Nephron (organoid): ENCODE results near the gene UBXN11.
"Not testable (repeated sequence)": the region's sequence is repeated elsewhere in the genome, so short reads cannot be mapped to it uniquely, and the experiment has no call there.

Experiments used
- H3K27ac Mint-ChIP-seq, 3 experiments: 2 replicates each; pipeline ENCODE4 v1.8.0; 2020; ENCODE audit warnings: mixed read lengths in 3 of 3, mild to moderate bottlenecking in 2 of 3, moderate library complexity in 1 of 3
- H3K27me3 Mint-ChIP-seq: 2 replicates; pipeline ENCODE4 v1.8.0; 2021; ENCODE audit warnings: low read depth, mild to moderate bottlenecking, moderate library complexity, mixed read lengths
- H3K36me3 Mint-ChIP-seq: 2 replicates; pipeline ENCODE4 v1.8.0; 2020; ENCODE audit warnings: low read depth, mixed read lengths
- H3K4me1 Mint-ChIP-seq: 2 replicates; pipeline ENCODE4 v1.8.0; 2020; ENCODE audit warnings: mixed read lengths
- H3K4me3 Mint-ChIP-seq, 3 experiments: 2 replicates each; pipeline ENCODE4 v1.8.0; 2020; ENCODE audit warnings: mild to moderate bottlenecking in 3 of 3, mixed read lengths in 3 of 3, moderate library complexity in 2 of 3
- H3K9me3 Mint-ChIP-seq: 2 replicates; pipeline ENCODE4 v1.8.0; 2020; ENCODE audit warnings: mixed read lengths
- TF ChIP-seq, protein P1 (sequence below), 3 experiments: fragments of 200-600 bp; sonication (generic); IDR thresholded peaks; one replicate each; pipeline ENCODE4 v1.5.0; 2021; ENCODE audit warnings: antibody characterized with exemption in 3 of 3; ENCODE audit not compliant: unreplicated experiment in 3 of 3

UBXN11 gene

DNA sequence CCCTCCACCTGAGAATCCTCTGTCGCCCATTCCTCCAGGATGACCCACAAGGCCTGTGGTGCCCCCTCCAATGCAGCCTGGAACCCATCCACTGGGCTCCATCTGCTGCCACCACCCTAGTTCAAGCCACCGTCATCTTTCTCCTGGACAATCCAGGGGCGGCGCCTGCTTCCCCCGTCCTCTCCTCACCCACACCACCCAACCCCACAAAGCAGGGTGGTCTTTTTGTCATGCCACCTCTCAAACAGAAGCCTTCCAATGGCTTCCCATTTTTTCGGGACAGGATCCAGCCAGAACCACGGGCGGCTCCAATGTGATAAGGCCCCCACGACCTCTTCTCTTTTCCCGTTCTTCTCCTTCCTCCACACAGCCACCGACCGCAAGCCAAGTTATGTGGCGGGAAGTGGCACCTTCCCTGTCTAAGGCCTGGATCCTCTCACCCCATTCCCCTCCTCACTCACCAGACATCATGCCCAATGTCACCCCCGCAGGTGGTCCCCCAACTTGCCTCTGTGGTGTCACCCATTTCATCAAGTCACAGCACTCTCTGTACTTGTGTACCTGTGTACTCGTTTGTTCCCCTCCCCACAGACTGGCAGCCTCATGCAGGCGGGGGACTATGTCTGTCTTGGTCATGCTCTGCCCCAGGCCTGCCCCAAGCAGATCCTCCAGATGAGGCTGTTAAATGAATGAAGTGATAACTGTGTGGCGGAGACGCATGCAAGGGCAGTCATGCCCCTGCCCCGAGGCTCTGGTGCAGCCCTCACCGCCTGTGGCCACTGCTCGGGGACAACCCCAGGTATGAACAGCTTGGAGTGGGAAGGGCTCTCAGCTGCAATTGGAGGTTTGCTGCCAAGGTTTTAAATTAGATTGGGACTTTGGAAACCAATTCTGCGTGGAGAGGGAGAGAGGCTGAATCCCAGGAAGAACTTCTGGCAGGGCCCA lies 11.0 kb downstream of the UBXN11 start:
- Mint-ChIP-seq H3K4me1 (no peaks in the 10 kb centered on the region), H3K9me3 (no peaks in the 10 kb centered on the region), H3K27me3 (peaks cover 7% of the 10 kb centered on the region), H3K36me3 (peaks cover 3% of the 10 kb centered on the region), H3K4me3 (no peak overlapping the region), H3K27ac (no peak overlapping the region)
- TF ChIP-seq, protein P1, sequence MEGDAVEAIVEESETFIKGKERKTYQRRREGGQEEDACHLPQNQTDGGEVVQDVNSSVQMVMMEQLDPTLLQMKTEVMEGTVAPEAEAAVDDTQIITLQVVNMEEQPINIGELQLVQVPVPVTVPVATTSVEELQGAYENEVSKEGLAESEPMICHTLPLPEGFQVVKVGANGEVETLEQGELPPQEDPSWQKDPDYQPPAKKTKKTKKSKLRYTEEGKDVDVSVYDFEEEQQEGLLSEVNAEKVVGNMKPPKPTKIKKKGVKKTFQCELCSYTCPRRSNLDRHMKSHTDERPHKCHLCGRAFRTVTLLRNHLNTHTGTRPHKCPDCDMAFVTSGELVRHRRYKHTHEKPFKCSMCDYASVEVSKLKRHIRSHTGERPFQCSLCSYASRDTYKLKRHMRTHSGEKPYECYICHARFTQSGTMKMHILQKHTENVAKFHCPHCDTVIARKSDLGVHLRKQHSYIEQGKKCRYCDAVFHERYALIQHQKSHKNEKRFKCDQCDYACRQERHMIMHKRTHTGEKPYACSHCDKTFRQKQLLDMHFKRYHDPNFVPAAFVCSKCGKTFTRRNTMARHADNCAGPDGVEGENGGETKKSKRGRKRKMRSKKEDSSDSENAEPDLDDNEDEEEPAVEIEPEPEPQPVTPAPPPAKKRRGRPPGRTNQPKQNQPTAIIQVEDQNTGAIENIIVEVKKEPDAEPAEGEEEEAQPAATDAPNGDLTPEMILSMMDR (IDR thresholded peaks at IDR 0.05; ENCODE audit: unreplicated experiment in 3 of 3), result no peak

DNA sequence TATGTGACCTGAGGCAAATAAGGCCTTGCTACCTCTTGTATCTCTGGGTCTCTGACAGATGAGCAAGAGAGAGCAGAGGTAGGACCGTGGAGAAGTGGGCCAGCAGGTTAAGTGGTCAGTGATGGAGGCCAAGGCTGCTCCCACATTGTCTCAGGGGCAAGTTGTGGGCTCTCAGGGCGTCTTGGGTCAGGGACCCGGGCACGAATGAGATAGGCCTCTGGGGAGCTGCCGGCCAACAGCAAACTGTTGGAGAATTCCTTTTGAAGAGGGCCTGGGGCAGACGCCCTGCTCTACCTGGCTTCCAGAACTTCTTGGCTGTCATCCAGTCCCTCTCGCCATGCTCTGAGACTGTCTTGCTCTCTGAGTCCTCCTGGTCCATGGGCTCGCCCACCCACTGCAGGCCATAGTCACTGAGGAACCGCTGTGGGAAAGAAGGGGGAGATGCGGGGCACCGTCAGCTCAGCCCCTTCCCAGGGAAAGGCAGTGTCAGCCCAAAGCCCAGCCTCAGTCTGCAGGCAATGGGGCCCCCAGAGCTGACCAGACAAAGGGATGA lies 12.4 kb downstream of the UBXN11 start:
- Mint-ChIP-seq H3K9me3 (no peaks in the 10 kb centered on the region), H3K4me3 (no peak overlapping the region), H3K27me3 (peaks cover 7% of the 10 kb centered on the region), H3K4me1 (peaks cover 4% of the 10 kb centered on the region), H3K27ac (no peak overlapping the region), H3K36me3 (peaks cover 3% of the 10 kb centered on the region)
- TF ChIP-seq, protein P1 (IDR thresholded peaks at IDR 0.05; ENCODE audit: unreplicated experiment in 3 of 3), result no peak

DNA sequence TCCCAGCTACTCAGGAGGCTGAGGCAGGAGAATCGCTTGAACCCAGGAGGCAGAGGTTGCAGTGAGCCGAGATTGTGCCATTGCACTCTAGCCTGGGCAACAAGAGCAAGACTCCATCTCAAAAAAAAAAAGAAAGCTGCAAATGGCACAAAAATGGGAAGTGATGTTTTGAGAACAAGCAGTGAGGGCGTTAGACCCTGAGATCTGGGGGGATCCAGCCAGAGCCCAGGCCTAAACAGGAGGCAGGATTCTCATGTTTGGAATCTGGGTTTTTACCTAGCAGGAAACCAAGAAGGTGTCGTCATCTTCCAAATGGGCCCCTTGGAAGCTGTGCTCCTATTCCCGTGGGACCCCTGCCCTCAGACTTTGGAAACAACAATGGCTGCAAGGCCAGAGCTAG lies 13.7 kb downstream of the UBXN11 start:
- not testable (repeated sequence) for H3K27me3 Mint-ChIP-seq, H3K27ac Mint-ChIP-seq, H3K9me3 Mint-ChIP-seq, H3K36me3 Mint-ChIP-seq, H3K4me3 Mint-ChIP-seq
- H3K4me1 Mint-ChIP-seq, result peaks cover 12% of the 10 kb centered on the region

DNA sequence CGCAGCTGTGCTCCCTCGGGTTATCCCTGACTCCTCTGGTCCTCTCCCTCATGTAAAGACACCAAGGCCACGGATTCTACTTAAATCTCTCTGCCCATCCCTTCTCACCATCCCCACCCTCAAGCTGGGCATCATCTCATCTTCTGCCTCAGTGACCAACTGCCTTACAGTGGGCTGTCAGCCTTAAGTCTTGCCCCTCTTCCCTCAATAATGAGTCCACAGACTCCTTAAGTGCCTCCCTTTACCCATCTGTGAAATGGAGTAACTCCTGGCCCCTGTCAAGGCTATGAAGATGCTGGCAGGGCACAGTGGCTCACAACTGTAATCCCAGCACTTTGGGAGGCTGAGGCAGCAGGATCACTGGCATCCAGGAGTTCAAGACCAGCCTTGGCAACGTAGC lies 14.5 kb downstream of the UBXN11 start:
- Mint-ChIP-seq H3K4me1 (peaks cover 20% of the 10 kb centered on the region), H3K27me3 (peaks cover 7% of the 10 kb centered on the region), H3K4me3 (no peak overlapping the region), H3K9me3 (no peaks in the 10 kb centered on the region), H3K36me3 (peaks cover 3% of the 10 kb centered on the region), H3K27ac (peak overlapping the region in 1 of 3 experiments; percentile 24)
- TF ChIP-seq, protein P1 (IDR thresholded peaks at IDR 0.05; ENCODE audit: unreplicated experiment in 3 of 3), result no peak

DNA sequence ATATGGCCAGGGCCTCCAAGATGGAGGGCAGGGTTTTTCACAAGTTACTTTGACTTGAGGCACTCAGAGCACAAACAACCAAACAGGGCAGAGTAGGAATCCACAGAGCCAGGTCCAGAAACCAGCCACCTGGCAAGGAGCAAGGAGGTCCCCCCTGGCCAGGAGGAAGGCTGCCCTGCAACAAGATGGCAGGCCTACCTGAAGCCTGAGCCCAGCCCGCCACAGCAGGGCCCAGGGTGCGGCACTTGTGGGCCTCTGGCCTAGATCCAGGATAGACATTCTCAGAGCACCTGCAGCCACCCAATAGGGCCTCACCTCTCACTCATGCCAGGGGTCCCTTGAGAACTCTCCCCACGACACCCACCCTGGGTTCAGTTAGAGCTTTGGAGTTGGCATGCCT lies 15.0 kb downstream of the UBXN11 start:
- Mint-ChIP-seq H3K27me3 (peaks cover 7% of the 10 kb centered on the region), H3K27ac (no peak overlapping the region), H3K9me3 (no peaks in the 10 kb centered on the region), H3K4me3 (peak overlapping the region in 1 of 3 experiments; percentile 10), H3K4me1 (peaks cover 21% of the 10 kb centered on the region), H3K36me3 (peaks cover 3% of the 10 kb centered on the region)
- TF ChIP-seq, protein P1 (IDR thresholded peaks at IDR 0.05; ENCODE audit: unreplicated experiment in 3 of 3), result no peak

DNA sequence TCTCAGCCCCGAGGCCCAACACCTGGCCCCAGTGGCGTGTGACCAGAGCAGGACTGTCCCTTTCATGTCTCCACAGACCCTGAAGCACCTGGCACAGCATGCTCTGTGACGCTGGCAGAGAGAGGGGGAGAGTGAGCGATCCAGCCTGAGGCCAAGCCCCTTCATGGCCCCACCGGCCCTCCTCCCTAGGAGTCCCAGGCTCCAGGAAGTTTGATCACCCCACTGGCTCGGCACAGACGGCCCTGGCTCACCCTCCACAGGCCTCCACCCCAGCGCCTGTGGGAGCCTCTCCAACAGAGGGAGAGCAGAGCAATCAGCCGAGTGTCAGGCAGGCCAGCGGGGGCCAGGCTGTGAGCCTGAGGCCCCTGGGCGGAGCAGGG lies 15.6 kb downstream of the UBXN11 start:
- Mint-ChIP-seq H3K36me3 (peaks cover 3% of the 10 kb centered on the region), H3K9me3 (no peaks in the 10 kb centered on the region), H3K27ac (peak overlapping the region in 1 of 3 experiments; percentile 43), H3K4me1 (peaks cover 25% of the 10 kb centered on the region), H3K4me3 (no peak overlapping the region), H3K27me3 (peaks cover 4% of the 10 kb centered on the region)
- TF ChIP-seq, protein P1 (IDR thresholded peaks at IDR 0.05; ENCODE audit: unreplicated experiment in 3 of 3), result no peak
